SK-MEL-5 (cell line): ENCODE measurements around the gene ZFHX2. TPM values are rescaled to one million over a fixed set of nuclear protein-coding genes. Genes with fewer than 3 reads are reported as not detected.
A peak's percentile ranks its signal among the peaks of the same experiment; 100 is the strongest.

Experiments used
- DNase-seq: peaks from one replicate; pipeline ENCODE4 v3.0.0-alpha.2; 2016; ENCODE audit warnings: low read depth, low spot score
- in situ Hi-C: cut with HindIII; loops from 2 replicates; pipeline ENCODE4 v1.10.0; 2016; ENCODE audit warnings: low sequenced_read_pairs, high pct_unique_total_duplicates, low pct_unique_long_range_greater_than_20kb
- total RNA-seq: library from RNA; depleted of rRNA; stranded (reverse); fragments of >200 nt; shearing (Covaris generic); gene quantifications from 2 replicates; pipeline ENCODE4 v1.2.3, GENCODE V29; 2014

The ZFHX2 gene
- total RNA-seq, 1 experiment from 2014 or later, result not detected

DNA sequence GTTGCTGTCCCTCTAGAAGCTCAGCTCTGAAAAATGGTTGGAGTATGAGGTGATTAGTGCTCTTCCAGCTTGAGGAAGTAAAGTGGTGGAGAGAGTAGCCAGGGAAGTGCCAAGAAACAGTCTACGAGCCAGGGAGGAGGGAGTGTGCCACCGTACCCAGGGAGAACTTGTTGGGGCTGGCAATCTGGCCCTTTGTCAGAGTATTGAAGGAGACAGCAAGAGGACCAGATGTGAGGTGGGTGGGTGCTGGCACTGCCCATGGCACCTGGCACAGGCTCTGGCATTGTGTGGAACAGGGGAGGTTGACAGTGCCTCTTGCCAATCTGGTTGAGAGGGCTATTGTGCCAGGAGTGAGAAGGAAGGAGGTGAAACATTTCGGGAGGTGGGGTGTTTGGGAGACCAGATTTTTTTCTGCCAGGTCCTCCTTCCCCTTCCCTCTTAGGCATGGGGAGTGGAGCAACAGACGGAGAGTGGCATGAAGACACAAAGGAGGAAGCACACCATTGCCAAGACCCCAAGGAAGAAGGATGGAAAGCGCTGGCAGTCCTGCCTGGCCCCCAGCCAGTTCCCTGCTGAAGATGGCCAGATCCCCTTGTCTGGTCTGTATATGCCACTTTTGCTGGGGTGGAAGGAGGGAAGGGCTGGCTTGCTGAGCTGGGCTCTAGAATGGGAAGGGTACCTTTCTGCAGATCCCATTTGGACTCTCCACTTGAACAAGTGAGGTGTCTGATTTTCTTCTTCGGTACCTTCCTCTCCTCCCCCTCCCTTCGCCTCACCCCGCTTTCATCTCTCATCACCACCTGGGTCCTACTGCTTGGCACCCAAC, 37.5 kb downstream of the ZFHX2 start:
- in situ Hi-C loops, result no loop called here
- DNase-seq, result no peak

DNA sequence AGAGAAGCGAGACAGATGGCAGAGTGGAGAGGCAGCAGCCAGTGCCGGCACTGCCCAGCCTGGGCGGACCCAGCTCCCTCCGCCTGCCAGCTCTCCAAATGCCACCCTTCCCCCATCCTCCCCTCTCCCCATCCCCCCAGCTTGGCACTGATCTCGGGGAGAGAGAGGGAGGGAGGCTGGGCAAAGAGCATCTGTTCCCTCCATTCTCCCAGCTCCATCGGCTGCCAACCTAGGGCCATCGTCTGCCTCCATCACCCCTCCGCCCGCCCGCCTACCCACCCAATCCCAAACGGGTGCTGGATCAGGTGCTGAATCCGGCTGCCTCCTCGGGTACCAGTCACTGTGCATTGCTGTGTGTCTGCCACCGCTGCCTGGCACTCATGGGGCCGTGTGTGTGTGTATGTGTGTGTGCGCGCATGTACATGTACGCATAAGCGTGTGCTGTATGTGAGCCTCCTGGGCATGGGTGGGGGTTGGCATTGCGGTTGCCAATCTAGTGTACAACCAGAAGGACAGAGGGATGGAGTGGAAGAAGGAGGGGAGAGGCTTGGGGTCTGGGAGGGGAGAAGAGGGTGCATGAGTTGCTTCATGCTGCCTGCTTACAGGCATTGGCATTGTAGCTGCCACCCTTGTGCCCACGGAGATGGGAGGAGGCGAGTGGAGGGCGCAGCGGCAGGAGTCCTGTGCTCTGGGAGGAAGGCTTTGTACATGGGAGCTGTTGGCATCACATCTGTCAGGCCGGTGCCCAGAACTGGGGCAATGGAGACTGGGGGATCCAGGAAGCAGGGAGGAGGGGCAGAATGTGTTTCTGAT, 38.4 kb downstream of the ZFHX2 start:
- in situ Hi-C loops, result no loop called here

DNA sequence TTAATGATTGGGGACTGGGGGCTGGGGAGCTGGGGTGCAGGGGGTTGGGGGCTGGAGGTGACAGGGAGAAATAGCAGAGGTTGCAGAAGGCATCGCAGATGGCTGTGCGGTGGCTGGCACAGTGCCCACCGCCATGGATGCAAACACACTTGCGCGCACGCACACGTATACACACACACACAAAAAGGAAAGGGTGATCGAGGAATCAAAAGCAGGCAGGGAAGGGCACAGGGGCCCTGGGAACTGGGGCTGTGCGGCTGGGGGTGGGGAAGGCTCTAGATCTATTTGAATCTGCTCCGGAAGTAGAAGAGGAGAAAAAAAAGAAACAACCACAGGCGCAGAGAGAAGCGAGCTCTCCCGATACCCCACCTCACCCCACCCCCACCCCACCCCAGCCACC, 39.4 kb downstream of the ZFHX2 start:
- DNase-seq, result no peak
- in situ Hi-C loops, result no loop called here

More for the DNA sequence above, 38.4 kb downstream of the ZFHX2 start:
- DNase-seq, result no peak

DNA sequence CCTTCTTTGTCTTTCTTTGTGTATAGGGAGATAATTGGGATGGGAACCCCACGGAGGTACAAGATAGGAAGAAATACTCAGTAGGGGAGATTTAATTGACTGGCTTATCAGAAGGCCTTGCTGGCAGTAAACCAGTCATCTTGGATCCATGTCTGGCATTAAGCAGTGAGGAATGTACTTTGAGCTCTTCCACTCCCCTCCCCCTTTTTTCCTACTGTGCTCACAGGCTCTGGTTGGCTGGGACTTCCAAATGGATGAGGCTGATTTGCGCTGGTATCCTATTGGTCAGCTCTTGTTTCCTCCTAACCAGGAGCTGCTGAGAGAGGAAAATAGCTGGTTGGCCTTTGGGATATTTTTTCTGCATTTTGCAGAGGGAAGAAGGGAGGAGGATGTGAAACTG, 57.3 kb downstream of the ZFHX2 start:
- DNase-seq, result no peak
- in situ Hi-C loops, result no loop called here

DNA sequence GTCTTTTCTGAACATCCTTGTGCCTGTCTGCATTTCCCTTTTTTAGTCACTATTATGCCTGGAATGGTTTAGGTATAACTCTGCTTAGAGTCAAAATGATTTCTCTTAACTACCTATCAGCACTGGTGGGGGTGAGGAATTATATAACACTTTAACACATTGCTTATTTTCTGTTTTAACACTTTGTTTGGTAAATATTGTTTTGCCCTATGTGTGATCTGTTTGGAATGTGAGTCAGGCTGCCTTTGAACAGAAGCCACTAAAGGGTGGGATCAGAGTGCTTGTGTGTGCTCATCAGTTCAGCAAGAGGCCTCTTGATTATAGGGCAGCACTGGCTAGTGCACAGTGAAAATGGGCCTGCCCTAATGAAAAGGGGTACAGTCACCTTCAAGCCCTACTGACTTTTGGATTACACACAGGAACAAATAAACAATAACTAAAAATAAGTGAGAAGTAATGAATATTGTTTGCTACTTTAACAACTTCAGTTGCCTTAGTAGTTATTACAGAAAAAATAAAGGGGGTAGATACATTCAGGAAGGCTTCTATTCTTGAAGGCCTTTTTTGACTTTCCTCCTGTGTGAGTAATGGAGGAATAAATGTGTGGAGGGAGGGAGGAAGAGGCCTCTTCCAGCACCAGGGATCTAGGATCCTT, 58.8 kb downstream of the ZFHX2 start:
- no peak for DNase-seq
- in situ Hi-C loops, result no loop called here

DNA sequence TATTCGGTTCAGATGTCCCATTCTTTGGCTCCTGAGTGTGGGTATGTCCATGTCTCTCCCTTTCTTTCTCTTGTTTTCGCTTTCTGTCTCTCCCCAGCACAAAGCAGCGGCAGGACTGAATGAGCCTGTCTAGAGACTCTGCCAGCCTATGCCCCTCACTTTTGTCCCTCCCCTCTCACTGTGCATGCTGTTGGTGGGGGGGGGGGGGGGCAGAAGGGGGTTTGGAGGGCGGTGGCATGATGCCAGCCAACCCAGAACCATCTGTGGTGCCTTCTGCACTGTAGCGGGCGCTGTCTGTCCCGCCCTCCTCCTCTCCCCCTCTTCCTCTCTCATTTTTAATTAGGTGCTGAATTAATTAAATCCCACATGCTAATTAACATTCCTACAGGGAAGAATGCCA, 64.3 kb downstream of the ZFHX2 start:
- in situ Hi-C loops, result no loop called here

DNA sequence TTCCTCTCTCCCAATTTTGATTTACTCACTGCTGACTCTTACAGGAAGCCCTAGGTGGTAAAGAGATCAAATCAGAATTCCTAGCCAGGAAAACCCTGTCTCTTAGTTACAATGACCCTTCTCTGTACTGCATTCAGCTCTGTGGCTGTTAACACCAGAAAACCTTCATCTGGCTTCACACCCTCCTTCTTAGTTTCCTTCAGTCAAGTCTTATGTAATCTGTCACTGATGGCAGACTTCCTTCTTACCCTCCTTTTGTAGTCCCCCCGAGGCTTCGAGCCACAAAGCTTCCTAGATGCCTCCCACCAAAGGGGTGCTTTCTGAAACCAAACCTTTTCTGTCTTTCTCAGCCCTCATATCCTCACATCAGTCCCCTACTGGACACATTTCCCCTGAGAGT, 65.5 kb downstream of the ZFHX2 start:
- DNase-seq, result no peak
- in situ Hi-C loops, result no loop called here

More for the DNA sequence above, 64.3 kb downstream of the ZFHX2 start:
- DNase-seq, result no peak

DNA sequence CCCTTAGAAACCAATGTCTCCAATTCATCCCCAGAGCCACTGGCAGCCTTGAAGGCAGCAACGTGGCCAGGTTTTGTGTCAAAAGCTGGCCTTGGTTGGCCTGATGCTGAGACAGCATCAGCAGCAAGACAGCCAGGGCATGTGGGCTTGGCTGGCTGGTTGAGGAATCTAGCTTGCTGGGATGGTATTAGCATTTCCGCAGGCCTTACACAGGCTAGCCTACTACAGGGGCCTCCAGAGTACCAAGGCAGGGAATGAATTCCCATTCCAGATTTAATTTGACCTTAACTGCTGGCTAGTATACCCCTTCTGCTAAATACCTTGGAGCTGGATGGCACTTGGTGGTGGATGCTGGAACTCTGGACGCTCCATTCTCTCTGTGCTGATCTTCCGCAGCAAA, 66.2 kb downstream of the ZFHX2 start:
- in situ Hi-C loops, result no loop called here

DNA sequence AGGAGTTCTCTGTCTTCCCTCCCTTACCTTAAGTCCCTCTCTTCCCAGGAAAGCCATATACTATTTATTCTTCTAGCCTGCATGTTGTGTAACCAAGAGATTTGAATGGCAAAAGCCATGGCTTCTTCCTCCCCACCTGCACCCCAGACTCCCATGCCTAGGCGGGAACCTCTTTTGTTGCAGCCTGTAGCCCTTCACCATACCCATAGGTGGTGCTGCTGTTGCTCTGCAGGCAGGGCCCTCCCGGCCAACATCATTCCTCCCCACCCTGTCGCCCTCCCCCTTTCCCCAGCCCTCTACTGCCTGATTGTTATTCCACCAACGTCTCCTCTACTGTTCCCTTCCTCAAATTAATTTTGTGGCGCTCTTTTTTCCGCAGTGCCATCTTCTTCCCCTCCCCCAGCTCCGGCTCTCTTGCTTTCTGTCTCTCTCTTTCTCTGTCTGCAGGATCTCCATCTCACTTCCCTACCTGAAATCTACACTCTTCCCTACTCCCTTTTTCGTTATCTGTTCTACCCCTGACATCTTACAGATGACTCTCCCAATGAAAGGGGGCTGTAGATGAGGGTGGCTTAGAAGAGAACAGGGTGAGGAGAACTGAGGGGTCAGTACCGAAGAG, 68.2 kb downstream of the ZFHX2 start:
- in situ Hi-C loops, result no loop called here
- peak; percentile 48 for DNase-seq

More for the DNA sequence above, 66.2 kb downstream of the ZFHX2 start:
- DNase-seq, result no peak

DNA sequence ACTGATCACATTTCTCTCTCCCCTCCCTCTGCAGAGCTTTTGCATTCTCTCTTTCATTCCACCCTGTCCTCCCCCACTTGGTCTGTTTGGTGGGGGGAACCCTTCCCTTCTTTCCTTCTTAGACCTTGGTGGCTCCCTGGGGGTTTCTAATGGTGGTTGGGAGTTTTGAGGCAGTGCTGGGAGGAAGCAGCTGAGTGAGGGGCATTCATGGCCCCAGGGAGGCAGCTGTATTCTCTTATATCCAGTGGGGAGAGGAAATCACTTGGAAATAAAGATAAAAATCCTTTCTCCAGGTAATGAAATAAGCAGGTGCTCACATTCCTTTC, 68.8 kb downstream of the ZFHX2 start:
- no peak for DNase-seq
- in situ Hi-C loops, result no loop called here

DNA sequence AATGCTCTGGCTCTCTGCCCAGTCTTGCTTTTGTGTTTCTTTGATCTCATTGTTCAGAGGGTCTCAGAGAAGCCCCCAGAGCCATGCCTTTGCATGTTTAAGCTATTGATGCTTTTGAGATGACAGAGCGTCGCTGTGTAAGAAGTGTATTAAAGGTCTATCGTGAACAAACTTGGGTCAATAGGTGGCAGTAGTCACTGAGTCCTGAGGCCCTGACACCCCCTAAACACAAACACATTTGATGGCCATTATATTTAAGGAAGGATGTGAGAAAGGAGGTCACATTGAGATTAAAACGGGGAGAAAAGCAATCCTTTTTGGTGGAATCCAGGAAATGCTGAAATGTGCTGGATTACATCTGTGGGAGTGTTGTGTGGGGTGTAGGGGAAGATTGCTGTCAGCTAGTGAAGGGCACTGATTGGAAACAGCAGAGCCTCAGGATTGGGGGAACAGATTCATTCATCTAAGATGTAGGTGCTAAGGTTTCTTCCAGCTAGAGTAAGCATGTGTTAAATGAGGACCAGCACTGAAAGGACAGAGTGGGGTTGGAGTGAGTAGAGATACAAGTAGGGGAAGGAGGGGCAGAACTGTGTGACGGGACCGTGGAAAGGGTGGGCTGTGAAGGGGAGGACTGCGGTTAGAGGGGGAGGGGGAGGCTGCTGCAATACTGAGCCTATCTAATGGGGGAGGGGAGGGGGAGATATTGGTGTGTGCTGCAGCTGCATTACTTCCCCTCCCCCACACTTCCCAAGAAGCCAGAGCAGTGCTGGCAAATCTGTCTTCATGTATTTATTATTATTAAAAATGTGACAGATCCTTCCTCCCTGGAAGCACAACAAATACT, 69.4 kb downstream of the ZFHX2 start:
- in situ Hi-C loops, result no loop called here
- no peak for DNase-seq

DNA sequence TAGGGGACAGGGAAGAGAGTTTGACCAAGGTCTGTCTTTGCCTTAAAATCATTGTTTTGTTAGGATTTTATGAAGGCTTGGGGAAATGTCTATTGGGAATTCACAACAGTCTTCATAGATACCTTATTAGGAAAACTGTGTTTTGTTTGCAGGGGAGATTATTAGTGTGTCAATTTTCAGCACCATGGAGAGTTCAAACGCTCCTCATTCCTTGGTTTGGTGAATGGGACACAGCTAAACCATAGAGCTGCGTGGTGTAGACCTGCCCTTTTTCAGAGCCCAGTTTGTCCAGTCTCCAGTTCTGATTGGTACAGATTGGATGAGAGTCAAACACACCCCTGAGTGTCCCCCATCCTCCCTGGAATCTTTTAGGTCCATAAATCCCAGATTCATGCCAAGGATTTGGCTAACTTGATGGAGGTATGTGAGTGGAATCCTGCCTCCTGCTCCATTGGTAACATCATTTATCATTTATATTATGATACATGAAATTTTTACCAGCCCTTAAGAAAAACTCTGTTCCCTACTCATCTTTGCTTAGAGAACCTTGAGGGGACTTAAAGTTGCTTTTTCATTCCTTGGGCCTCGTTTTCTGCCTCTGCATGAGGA, 70.1 kb downstream of the ZFHX2 start:
- in situ Hi-C loops, result no loop called here
- no peak for DNase-seq

DNA sequence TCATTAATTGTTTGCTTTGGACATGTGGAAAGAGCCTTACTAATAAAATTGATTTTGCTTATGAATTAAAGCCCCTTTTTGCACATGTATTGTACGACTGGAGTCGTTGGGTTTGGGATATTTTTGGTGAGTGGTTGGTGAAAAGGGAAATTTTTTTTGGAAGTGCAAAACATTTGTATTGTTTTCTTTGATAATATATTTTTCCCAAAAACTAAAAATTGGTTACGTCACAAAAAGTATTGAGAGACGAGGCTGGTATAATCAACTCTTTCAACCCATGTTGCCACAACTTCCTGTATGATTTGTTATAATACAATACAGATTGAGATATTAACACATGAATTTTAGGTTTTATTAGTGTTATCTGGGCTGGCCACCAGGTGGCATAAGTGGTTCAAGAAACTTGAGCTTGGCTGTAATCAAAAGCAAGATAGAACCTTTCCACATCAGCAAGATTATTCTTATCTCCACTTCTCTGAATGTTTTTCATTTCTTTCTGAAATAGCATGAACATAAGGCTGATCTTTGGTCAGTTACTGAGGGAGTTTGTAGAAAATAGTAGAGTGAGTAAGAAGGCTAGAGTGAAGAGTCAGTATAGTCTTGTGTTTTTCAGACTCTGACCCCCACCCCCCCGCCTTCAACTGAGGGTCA, 73.3 kb downstream of the ZFHX2 start:
- peak; percentile 72 for DNase-seq
- in situ Hi-C loops, result no loop called here

DNA sequence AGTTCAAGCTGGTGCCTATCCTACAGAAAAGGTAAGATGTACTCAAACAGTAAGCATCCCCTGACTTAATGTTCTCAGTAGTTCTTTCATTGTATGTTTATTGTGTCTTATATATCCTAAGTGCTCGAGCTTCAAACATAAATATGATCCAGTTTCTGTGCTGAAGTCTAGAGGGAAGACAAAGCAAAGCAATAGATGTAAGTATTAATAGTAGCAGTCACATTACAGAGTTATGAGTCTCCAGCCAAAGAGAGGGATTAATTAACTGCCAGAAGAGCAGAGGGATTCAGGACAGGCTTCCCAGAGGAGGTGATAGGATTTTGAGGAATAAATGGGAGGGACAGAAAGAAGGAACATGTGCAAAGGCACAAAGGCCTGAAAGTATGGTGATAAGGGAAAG, 80.6 kb downstream of the ZFHX2 start:
- in situ Hi-C loops, result no loop called here
- no peak for DNase-seq
